Measurements from ENCODE around the gene CCDC136. TPM values are rescaled to one million over a fixed set of nuclear protein-coding genes. Genes with fewer than 3 reads are reported as not detected.

The CCDC136 gene
- total RNA-seq, 4 donors from 2014 or later: 0.61 to 15.8 (median 9.3) TPM

GRCh38 chr7:128831178-128831993 lies 39.6 kb downstream of the CCDC136 start:
- Histone ChIP-seq H3K4me3 (peak overlapping the region; percentile 69 to 92 (median 84)), H3K36me3 (peaks cover 0 to 21% of the 10 kb centered on the region in 2 donors), H3K27me3 (no peaks in the 10 kb centered on the region), H3K27ac (peak overlapping the region; percentile 92 to 99 (median 98)), H3K4me1 (peaks cover 60 to 82% of the 10 kb centered on the region in 2 donors), H3K9me3 (no peaks in the 10 kb centered on the region)
- DNase-seq: peak in 1 of 2 donors; percentile 70
- intact Hi-C loops (cut with DNase I; ENCODE audit: low total_unique reads): loop anchor here (2.0 to 5.0 kb wide), 2 partner anchors 31 to 94 kb away; partner anchors contain the start of genes ATP6V1F and CALU
- TF ChIP-seq CTCF (IDR thresholded peaks at IDR 0.05 in 4 of 5, conservative IDR thresholded peaks at IDR 0.05 in 1 of 5) (no peak), POLR2A (IDR thresholded peaks at IDR 0.05) (no peak)
- in situ Hi-C loops (cut with MboI; ENCODE audit: low sequenced_read_pairs in 4 of 4): no loop called here
- ATAC-seq: no peak

GRCh38 chr7:128831994-128832879 lies 40.5 kb downstream of the CCDC136 start:
- H3K9me3 ChIP-seq: no peaks in the 10 kb centered on the region
- intact Hi-C loops (cut with DNase I; ENCODE audit: low total_unique reads): loop anchor here (2.0 to 5.0 kb wide), 2 partner anchors 31 to 95 kb away; partner anchors contain the start of genes ATP6V1F and CALU
- in situ Hi-C loops (cut with MboI; ENCODE audit: low sequenced_read_pairs in 4 of 4): no loop called here
- peak overlapping the region; percentile 92 to 99 (median 98) for H3K27ac ChIP-seq
- peak overlapping the region; percentile 69 to 92 (median 84) for H3K4me3 ChIP-seq
- no peaks in the 10 kb centered on the region for H3K27me3 ChIP-seq
- DNase-seq (peak; percentile 87 to 96), ATAC-seq (peak; percentile 13 to 20)
- H3K4me1 ChIP-seq: peaks cover 59 to 82% of the 10 kb centered on the region in 2 donors
- TF ChIP-seq POLR2A (IDR thresholded peaks at IDR 0.05) (peak; percentile 59 to 78), CTCF (IDR thresholded peaks at IDR 0.05 in 4 of 5, conservative IDR thresholded peaks at IDR 0.05 in 1 of 5) (no peak)
- H3K36me3 ChIP-seq: peaks cover 0 to 30% of the 10 kb centered on the region in 2 donors

- Histone ChIP-seq H3K27me3 (no peaks in the 10 kb centered on the region), H3K4me3 (peak overlapping the region; percentile 69 to 92 (median 84)), H3K27ac (peak overlapping the region; percentile 92 to 99 (median 98)), H3K9me3 (no peaks in the 10 kb centered on the region), H3K36me3 (peaks cover 0 to 35% of the 10 kb centered on the region in 2 donors), H3K4me1 (peaks cover 64 to 86% of the 10 kb centered on the region in 2 donors)
- in situ Hi-C loops (cut with MboI; ENCODE audit: low sequenced_read_pairs in 4 of 4) (no loop called here), intact Hi-C loops (cut with DNase I; ENCODE audit: low total_unique reads) (loop anchor here (5.0 kb wide), 1 partner anchor 96 kb away; the partner anchor contains the start of gene CALU)
- DNase-seq: no peak
- ATAC-seq: no peak
- TF ChIP-seq POLR2A (IDR thresholded peaks at IDR 0.05) (no peak), CTCF (IDR thresholded peaks at IDR 0.05 in 4 of 5, conservative IDR thresholded peaks at IDR 0.05 in 1 of 5) (no peak)
Observed at GRCh38 chr7:128832880-128833147, 41.0 kb downstream of the CCDC136 start.

- intact Hi-C loops (cut with DNase I; ENCODE audit: low total_unique reads): loop anchor here (5.0 kb wide), 1 partner anchor 96 kb away; the partner anchor contains the start of gene CALU
- in situ Hi-C loops (cut with MboI; ENCODE audit: low sequenced_read_pairs in 4 of 4): no loop called here
- Histone ChIP-seq H3K4me3 (peak overlapping the region; percentile 69 to 92 (median 84)), H3K4me1 (peaks cover 67 to 88% of the 10 kb centered on the region in 2 donors), H3K36me3 (peaks cover 0 to 41% of the 10 kb centered on the region in 2 donors), H3K9me3 (no peaks in the 10 kb centered on the region), H3K27ac (peak overlapping the region; percentile 92 to 99 (median 98)), H3K27me3 (no peaks in the 10 kb centered on the region)
- TF ChIP-seq CTCF (IDR thresholded peaks at IDR 0.05 in 4 of 5, conservative IDR thresholded peaks at IDR 0.05 in 1 of 5) (no peak), POLR2A (IDR thresholded peaks at IDR 0.05) (peak; percentile 79 to 82)
- ATAC-seq (peak; percentile 14 to 27), DNase-seq (peak; percentile 74 to 93)
Observed at GRCh38 chr7:128833148-128833945, 41.6 kb downstream of the CCDC136 start.
